ENCODE measurements around the gene RPL22L1. TPM values are rescaled to one million over a fixed set of nuclear protein-coding genes. Genes with fewer than 3 reads are reported as not detected.

RPL22L1 gene
- total and polyA plus RNA-seq, 8 donors: 10.4 to 89.0 (median 35.4) TPM

GRCh38 chr3:170866499-170866898 is 3.5 kb downstream of the RPL22L1 start:
- H3K4me3 ChIP-seq: no peak overlapping the region
- no peaks in the 10 kb centered on the region for H3K9me3 ChIP-seq
- ATAC-seq (no peak), DNase-seq (no peak), FAIRE-seq (no peak)
- no peak for TF ChIP-seq CTCF (IDR thresholded peaks at IDR 0.05)
- peaks cover 17 to 24% (median 19%) of the 10 kb centered on the region in 3 donors for H3K4me1 ChIP-seq
- peaks cover 0 to 27% (median 23%) of the 10 kb centered on the region in 3 donors for H3K36me3 ChIP-seq
- H3K27me3 ChIP-seq: no peaks in the 10 kb centered on the region
- 85 to 88% methylated on average over 3 of the region's 3 CpGs for WGBS, 2 donors
- intact Hi-C loops (cut with DNase I): no loop called here
- no peak overlapping the region for H3K27ac ChIP-seq

- WGBS, 2 donors: 77 to 79% methylated on average over 10 of the region's 10 CpGs
- intact Hi-C loops (cut with DNase I): no loop called here
- no peak overlapping the region for H3K4me3 ChIP-seq
- H3K9me3 ChIP-seq: no peaks in the 10 kb centered on the region
- H3K27ac ChIP-seq: no peak overlapping the region
- peaks cover 17 to 24% (median 19%) of the 10 kb centered on the region in 3 donors for H3K4me1 ChIP-seq
- no peak for ATAC-seq
- no peak for DNase-seq
- FAIRE-seq: no peak
- peaks cover 0 to 27% (median 23%) of the 10 kb centered on the region in 3 donors for H3K36me3 ChIP-seq
- H3K27me3 ChIP-seq: no peaks in the 10 kb centered on the region
- no peak for TF ChIP-seq CTCF (IDR thresholded peaks at IDR 0.05)
Observed at GRCh38 chr3:170865209-170866094, 4.5 kb downstream of the RPL22L1 start.

GRCh38 chr3:170864525-170865208 is 5.3 kb downstream of the RPL22L1 start:
- WGBS, 2 donors: 71 to 86% methylated on average over 6 of the region's 6 CpGs
- DNase-seq (no peak), FAIRE-seq (no peak), ATAC-seq (no peak)
- TF ChIP-seq CTCF (IDR thresholded peaks at IDR 0.05): no peak
- Histone ChIP-seq H3K27me3 (no peaks in the 10 kb centered on the region), H3K36me3 (peaks cover 0 to 27% (median 23%) of the 10 kb centered on the region in 3 donors), H3K9me3 (no peaks in the 10 kb centered on the region), H3K4me1 (peaks cover 17 to 24% (median 19%) of the 10 kb centered on the region in 3 donors), H3K4me3 (no peak overlapping the region), H3K27ac (no peak overlapping the region)
- intact Hi-C loops (cut with DNase I): no loop called here

- intact Hi-C loops (cut with DNase I): no loop called here
- Histone ChIP-seq H3K4me1 (peaks cover 17 to 22% (median 17%) of the 10 kb centered on the region in 3 donors), H3K27me3 (no peaks in the 10 kb centered on the region), H3K4me3 (no peak overlapping the region), H3K9me3 (no peaks in the 10 kb centered on the region), H3K27ac (no peak overlapping the region), H3K36me3 (peaks cover 0 to 27% (median 23%) of the 10 kb centered on the region in 3 donors)
- FAIRE-seq (no peak), ATAC-seq (no peak), DNase-seq (no peak)
- no peak for TF ChIP-seq CTCF (IDR thresholded peaks at IDR 0.05)
- 74 to 82% methylated on average over 4 of the region's 4 CpGs for WGBS, 2 donors
Observed at GRCh38 chr3:170863816-170864215, 6.2 kb downstream of the RPL22L1 start.
